WTC11 (cell line): ENCODE results near the gene RSU1. TPM values are rescaled to one million over a fixed set of nuclear protein-coding genes. Genes with fewer than 3 reads are reported as not detected.

Experiments
- ATAC-seq: fragments of 200-7000 bp; cut with Tn5 transposase; 2 replicates; pipeline ENCODE4 v1.10.0; 2021; ENCODE audit warnings: mild to moderate bottlenecking, moderate library complexity
- CTCF ChIA-PET: fragments of 300-600 bp; sonication (Branson Sonifier 250); formaldehyde crosslinking; loops from one replicate; lab custom pipeline; 2021; ENCODE audit warnings: antibody characterized with exemption; lab: Charles Lee
- POLR2A ChIA-PET: fragments of 350-600 bp; sonication (Branson Sonifier 250); formaldehyde crosslinking; loops from one replicate; lab custom pipeline; 2021; ENCODE audit warnings: antibody characterized with exemption; lab: Charles Lee
- DNase-seq: peaks from one replicate; pipeline ENCODE4 v3.0.0; 2021; ENCODE audit warnings: low spot score
- H3K27ac Mint-ChIP-seq: 2 replicates; pipeline ENCODE4 v1.8.0; 2021; ENCODE audit warnings: mixed read lengths
- H3K27me3 Mint-ChIP-seq: 2 replicates; pipeline ENCODE4 v1.8.0; 2021; ENCODE audit warnings: low read depth, mild to moderate bottlenecking, moderate library complexity, mixed read lengths
- H3K36me3 Mint-ChIP-seq: 2 replicates; pipeline ENCODE4 v1.8.0; 2021; ENCODE audit warnings: mixed read lengths
- H3K4me1 Mint-ChIP-seq: 2 replicates; pipeline ENCODE4 v1.8.0; 2022; ENCODE audit warnings: mixed read lengths
- H3K4me3 Mint-ChIP-seq: 2 replicates; pipeline ENCODE4 v1.8.0; 2021; ENCODE audit warnings: mild to moderate bottlenecking, moderate library complexity, mixed read lengths
- H3K9me3 Mint-ChIP-seq: 2 replicates; pipeline ENCODE4 v1.8.0; 2021; ENCODE audit warnings: mixed read lengths
- EMX1 ChIP-seq: fragments of 250-450 bp; sonication (Bioruptor Pico); IDR thresholded peaks from 2 replicates; pipeline ENCODE4 v1.8.0; 2021; ENCODE audit warnings: mild to moderate bottlenecking
- GRHL2 ChIP-seq: fragments of 250-450 bp; sonication (Bioruptor Pico); IDR thresholded peaks from 2 replicates; pipeline ENCODE4 v1.8.0; 2022; ENCODE audit warnings: mild to moderate bottlenecking, moderate library complexity; ENCODE audit not compliant: insufficient replicate concordance, severe bottlenecking
- MYBL2 ChIP-seq: sonication (generic); formaldehyde crosslinking; IDR thresholded peaks from 2 replicates; pipeline ENCODE4 v1.8.1; 2023; ENCODE audit warnings: mild to moderate bottlenecking, moderate library complexity, missing genetic modification reagents
- NR3C1 ChIP-seq: sonication (generic); formaldehyde crosslinking; conservative IDR thresholded peaks from 2 replicates; pipeline ENCODE4 v1.8.1; 2023; ENCODE audit warnings: low read depth, mild to moderate bottlenecking, missing genetic modification reagents
- PRRX2 ChIP-seq: fragments of 250-450 bp; sonication (Bioruptor Pico); IDR thresholded peaks from 2 replicates; pipeline ENCODE4 v1.8.0; 2021; ENCODE audit warnings: mild to moderate bottlenecking
- RORB ChIP-seq: fragments of 250-450 bp; sonication (Bioruptor Pico); IDR thresholded peaks from 2 replicates; pipeline ENCODE4 v1.9.0; 2021; ENCODE audit warnings: mild to moderate bottlenecking
- TCF7 ChIP-seq: sonication (generic); formaldehyde crosslinking; IDR thresholded peaks from 2 replicates; pipeline ENCODE4 v1.8.0; 2022; ENCODE audit warnings: mild to moderate bottlenecking, low read depth, missing genetic modification reagents, moderate library complexity
- TEAD4 ChIP-seq: sonication (generic); formaldehyde crosslinking; IDR thresholded peaks from 2 replicates; pipeline ENCODE4 v1.8.0; 2022; ENCODE audit warnings: mild to moderate bottlenecking, missing genetic modification reagents
- ZNF121 ChIP-seq: sonication (generic); formaldehyde crosslinking; IDR thresholded peaks from 2 replicates; pipeline ENCODE4 v1.8.0; 2023; ENCODE audit warnings: missing genetic modification reagents
- ZNF671 ChIP-seq: fragments of 250-450 bp; sonication (Bioruptor Pico); IDR thresholded peaks from 2 replicates; pipeline ENCODE4 v1.8.0; 2021; ENCODE audit warnings: mild to moderate bottlenecking
- total RNA-seq: library from RNA; stranded (reverse); gene quantifications from 3 replicates; pipeline ENCODE4 v1.2.3, GENCODE V29; 2021
- TF ChIP-seq, protein P1 (sequence below): fragments of 250-450 bp; sonication (Bioruptor Pico); IDR thresholded peaks from 2 replicates; pipeline ENCODE4 v1.9.0; 2021; ENCODE audit warnings: mild to moderate bottlenecking, borderline replicate concordance
- TF ChIP-seq, protein P2 (sequence below): sonication (generic); formaldehyde crosslinking; IDR thresholded peaks from 2 replicates; pipeline ENCODE4 v1.8.1; 2023; ENCODE audit warnings: mild to moderate bottlenecking, missing genetic modification reagents
- TF ChIP-seq, protein P3 (sequence below): sonication (generic); formaldehyde crosslinking; IDR thresholded peaks from 2 replicates; pipeline ENCODE4 v1.8.1; 2023; ENCODE audit warnings: mild to moderate bottlenecking, missing genetic modification reagents, moderate library complexity
- TF ChIP-seq, protein P4 (sequence below): fragments of 250-450 bp; sonication (Bioruptor Pico); IDR thresholded peaks from 2 replicates; pipeline ENCODE4 v1.9.0; 2021; ENCODE audit warnings: moderate library complexity, mild to moderate bottlenecking, inconsistent platforms, borderline replicate concordance
- TF ChIP-seq, protein P5 (sequence below): sonication (generic); formaldehyde crosslinking; IDR thresholded peaks from 2 replicates; pipeline ENCODE4 v1.8.0; 2022; ENCODE audit warnings: mild to moderate bottlenecking, missing genetic modification reagents
- TF ChIP-seq, protein P6 (sequence below): sonication (generic); formaldehyde crosslinking; IDR thresholded peaks from 2 replicates; pipeline ENCODE4 v1.8.1; 2022; ENCODE audit warnings: missing genetic modification reagents, borderline replicate concordance

The RSU1 gene
- total RNA-seq, 1 experiment from 2014 or later = 46.4 TPM

DNA sequence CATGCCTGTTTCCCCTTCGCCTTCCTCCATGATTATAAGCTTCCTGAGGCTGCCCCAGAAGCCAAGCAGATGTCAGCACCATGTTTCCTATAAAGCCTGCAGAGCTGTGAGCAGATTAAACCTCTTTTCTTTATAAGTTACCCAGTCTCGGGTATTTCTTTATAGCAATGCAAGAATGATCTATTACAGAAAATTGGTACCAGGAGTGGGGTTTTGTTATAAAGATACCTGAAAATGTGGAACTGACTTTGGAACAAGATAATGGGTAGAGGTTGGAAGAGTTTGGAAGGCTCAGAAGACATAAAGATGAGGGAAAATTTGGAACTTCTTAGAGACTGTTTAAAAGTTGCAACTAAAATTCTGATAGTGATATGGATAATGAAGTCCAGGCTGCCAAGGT lies 4.8 kb upstream of the RSU1 start:
- TF ChIP-seq NR3C1 (CRISPR knock-in tag) (no peak), PRRX2 (no peak), GRHL2 (CRISPR knock-in tag) (no peak)
- TF ChIP-seq, all 79 proteins: peak for 0
- Mint-ChIP-seq H3K4me1 (peaks cover 5% of the 10 kb centered on the region), H3K27ac (no peak overlapping the region), H3K36me3 (peaks cover 27% of the 10 kb centered on the region), H3K27me3 (peaks cover 31% of the 10 kb centered on the region), H3K9me3 (peaks cover 37% of the 10 kb centered on the region), H3K4me3 (no peak overlapping the region)
- ChIA-PET POLR2A (interaction anchor here (1.1 kb wide), 1 partner anchor 919 kb away, joined by 6 read pairs; no protein-coding TSS in a partner anchor), CTCF (no interaction called here)
- DNase-seq (no peak), ATAC-seq (no peak)

DNA sequence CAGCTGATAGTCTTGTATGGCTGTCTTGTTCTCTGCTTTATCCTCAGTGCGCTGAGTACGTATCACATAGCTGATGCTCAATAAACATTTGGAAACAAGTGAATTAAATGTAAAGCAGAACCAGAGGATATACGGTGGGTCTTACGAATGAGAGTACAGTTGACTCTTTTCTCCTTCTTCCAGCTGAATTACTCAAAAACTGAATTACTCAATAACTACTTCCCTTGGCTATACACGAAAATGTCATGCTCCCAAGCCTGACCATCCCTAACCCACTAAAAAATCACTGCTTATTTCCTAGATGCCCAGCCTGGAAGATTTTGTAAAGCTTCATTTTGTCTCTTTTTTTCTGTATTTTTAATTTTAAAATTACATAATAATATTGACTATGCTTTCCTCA lies 3.2 kb upstream of the RSU1 start:
- DNase-seq (no peak), ATAC-seq (no peak)
- Mint-ChIP-seq H3K27ac (no peak overlapping the region), H3K4me3 (no peak overlapping the region), H3K36me3 (peaks cover 27% of the 10 kb centered on the region), H3K4me1 (peaks cover 9% of the 10 kb centered on the region), H3K9me3 (peaks cover 37% of the 10 kb centered on the region), H3K27me3 (peaks cover 31% of the 10 kb centered on the region)
- POLR2A ChIA-PET = no interaction called here
- CTCF ChIA-PET = interaction anchor here (0.8 kb wide), 1 partner anchor 1999 kb away, joined by 3 read pairs; no protein-coding TSS in a partner anchor
- no peak for TF ChIP-seq TEAD4 (CRISPR knock-in tag)
- no peak for TF ChIP-seq MYBL2 (CRISPR knock-in tag)
- TF ChIP-seq TCF7 (CRISPR knock-in tag) = no peak
- TF ChIP-seq ZNF671 (CRISPR knock-in tag) = no peak
- TF ChIP-seq, protein P1, sequence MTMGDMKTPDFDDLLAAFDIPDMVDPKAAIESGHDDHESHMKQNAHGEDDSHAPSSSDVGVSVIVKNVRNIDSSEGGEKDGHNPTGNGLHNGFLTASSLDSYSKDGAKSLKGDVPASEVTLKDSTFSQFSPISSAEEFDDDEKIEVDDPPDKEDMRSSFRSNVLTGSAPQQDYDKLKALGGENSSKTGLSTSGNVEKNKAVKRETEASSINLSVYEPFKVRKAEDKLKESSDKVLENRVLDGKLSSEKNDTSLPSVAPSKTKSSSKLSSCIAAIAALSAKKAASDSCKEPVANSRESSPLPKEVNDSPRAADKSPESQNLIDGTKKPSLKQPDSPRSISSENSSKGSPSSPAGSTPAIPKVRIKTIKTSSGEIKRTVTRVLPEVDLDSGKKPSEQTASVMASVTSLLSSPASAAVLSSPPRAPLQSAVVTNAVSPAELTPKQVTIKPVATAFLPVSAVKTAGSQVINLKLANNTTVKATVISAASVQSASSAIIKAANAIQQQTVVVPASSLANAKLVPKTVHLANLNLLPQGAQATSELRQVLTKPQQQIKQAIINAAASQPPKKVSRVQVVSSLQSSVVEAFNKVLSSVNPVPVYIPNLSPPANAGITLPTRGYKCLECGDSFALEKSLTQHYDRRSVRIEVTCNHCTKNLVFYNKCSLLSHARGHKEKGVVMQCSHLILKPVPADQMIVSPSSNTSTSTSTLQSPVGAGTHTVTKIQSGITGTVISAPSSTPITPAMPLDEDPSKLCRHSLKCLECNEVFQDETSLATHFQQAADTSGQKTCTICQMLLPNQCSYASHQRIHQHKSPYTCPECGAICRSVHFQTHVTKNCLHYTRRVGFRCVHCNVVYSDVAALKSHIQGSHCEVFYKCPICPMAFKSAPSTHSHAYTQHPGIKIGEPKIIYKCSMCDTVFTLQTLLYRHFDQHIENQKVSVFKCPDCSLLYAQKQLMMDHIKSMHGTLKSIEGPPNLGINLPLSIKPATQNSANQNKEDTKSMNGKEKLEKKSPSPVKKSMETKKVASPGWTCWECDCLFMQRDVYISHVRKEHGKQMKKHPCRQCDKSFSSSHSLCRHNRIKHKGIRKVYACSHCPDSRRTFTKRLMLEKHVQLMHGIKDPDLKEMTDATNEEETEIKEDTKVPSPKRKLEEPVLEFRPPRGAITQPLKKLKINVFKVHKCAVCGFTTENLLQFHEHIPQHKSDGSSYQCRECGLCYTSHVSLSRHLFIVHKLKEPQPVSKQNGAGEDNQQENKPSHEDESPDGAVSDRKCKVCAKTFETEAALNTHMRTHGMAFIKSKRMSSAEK (CRISPR knock-in tag) = no peak
- TF ChIP-seq, protein P2, sequence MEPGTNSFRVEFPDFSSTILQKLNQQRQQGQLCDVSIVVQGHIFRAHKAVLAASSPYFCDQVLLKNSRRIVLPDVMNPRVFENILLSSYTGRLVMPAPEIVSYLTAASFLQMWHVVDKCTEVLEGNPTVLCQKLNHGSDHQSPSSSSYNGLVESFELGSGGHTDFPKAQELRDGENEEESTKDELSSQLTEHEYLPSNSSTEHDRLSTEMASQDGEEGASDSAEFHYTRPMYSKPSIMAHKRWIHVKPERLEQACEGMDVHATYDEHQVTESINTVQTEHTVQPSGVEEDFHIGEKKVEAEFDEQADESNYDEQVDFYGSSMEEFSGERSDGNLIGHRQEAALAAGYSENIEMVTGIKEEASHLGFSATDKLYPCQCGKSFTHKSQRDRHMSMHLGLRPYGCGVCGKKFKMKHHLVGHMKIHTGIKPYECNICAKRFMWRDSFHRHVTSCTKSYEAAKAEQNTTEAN (CRISPR knock-in tag) = no peak
- TF ChIP-seq, protein P3, sequence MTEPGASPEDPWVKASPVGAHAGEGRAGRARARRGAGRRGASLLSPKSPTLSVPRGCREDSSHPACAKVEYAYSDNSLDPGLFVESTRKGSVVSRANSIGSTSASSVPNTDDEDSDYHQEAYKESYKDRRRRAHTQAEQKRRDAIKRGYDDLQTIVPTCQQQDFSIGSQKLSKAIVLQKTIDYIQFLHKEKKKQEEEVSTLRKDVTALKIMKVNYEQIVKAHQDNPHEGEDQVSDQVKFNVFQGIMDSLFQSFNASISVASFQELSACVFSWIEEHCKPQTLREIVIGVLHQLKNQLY (CRISPR knock-in tag) = no peak
- TF ChIP-seq, protein P4, sequence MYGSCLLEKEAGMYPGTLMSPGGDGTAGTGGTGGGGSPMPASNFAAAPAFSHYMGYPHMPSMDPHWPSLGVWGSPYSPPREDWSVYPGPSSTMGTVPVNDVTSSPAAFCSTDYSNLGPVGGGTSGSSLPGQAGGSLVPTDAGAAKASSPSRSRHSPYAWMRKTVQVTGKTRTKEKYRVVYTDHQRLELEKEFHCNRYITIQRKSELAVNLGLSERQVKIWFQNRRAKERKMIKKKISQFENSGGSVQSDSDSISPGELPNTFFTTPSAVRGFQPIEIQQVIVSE (CRISPR knock-in tag) = no peak
- no peak for TF ChIP-seq ZNF121 (CRISPR knock-in tag)
- TF ChIP-seq RORB (CRISPR knock-in tag) = no peak
- TF ChIP-seq EMX1 = no peak
- TF ChIP-seq, protein P5, sequence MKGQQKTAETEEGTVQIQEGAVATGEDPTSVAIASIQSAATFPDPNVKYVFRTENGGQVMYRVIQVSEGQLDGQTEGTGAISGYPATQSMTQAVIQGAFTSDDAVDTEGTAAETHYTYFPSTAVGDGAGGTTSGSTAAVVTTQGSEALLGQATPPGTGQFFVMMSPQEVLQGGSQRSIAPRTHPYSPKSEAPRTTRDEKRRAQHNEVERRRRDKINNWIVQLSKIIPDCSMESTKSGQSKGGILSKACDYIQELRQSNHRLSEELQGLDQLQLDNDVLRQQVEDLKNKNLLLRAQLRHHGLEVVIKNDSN (CRISPR knock-in tag) = no peak
- TF ChIP-seq, protein P6, sequence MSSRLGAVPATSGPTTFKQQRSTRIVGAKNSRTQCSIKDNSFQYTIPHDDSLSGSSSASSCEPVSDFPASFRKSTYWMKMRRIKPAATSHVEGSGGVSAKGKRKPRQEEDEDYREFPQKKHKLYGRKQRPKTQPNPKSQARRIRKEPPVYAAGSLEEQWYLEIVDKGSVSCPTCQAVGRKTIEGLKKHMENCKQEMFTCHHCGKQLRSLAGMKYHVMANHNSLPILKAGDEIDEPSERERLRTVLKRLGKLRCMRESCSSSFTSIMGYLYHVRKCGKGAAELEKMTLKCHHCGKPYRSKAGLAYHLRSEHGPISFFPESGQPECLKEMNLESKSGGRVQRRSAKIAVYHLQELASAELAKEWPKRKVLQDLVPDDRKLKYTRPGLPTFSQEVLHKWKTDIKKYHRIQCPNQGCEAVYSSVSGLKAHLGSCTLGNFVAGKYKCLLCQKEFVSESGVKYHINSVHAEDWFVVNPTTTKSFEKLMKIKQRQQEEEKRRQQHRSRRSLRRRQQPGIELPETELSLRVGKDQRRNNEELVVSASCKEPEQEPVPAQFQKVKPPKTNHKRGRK (CRISPR knock-in tag) = no peak
